NCI-H187 treated with DMSO at 0.1 percent for 48 hours (cell line): ENCODE data around the gene CPB1.

Source experiments
- DNase-seq: peaks from one replicate; lab custom pipeline; 2025; lab: John Stamatoyannopoulos, UW

Gene CPB1

DNA sequence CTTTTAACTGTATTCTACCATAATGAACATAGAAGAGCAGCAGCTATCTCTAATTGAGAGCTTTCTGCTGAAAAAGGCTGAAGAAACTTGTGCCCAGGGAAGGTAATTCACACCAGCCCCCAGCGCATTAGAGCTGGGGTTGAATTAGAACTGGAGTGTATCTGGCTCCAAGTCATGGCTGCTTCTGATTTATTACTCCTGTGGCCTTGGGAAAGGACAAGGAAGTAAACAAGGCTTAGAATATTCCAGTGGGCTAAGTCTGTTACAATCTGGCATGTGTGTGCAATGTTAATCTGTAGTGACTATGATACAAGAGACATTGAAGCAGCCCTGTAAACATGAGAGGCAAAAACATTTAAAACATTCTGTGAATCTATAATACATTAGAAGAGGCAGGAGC, 55.6 kb downstream of the CPB1 start:
- DNase-seq = no peak

DNA sequence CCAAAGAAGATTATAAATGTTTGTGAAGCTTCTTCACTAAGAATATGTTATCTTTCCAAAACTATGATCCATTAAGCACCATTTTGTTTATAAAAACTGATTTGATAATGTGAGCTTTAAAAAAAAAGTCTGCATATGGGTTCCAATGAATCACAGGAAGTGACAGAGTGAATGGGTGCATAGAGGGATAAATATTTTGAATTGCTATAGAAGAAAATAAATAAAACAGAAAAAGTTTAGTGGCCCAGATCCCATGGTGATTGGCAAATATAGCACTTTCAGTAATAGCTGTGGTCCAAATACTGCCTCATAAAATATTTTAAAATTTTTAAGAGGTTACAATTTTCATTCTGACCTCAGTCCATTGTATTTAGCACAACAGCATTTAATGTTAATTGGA, 56.6 kb downstream of the CPB1 start:
- no peak for DNase-seq

DNA sequence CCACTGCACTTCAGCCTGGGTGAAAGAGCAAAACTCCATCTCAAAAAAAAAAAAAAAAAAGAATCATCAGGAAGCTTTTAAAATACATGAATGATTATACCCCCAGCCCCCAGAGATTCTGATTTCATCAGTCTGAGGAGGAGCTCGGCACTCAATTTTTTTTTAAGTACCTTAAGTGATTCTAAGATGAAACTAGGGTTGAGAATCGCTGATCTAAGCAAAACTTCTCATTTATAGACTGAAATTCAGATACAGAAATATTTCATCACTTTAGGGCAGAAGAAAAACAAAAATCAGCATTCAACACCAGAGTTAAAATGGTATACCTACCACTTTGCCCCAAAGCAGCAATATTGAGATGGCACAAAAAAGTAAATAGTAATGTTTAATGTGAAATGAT, 62.2 kb downstream of the CPB1 start:
- no peak for DNase-seq

DNA sequence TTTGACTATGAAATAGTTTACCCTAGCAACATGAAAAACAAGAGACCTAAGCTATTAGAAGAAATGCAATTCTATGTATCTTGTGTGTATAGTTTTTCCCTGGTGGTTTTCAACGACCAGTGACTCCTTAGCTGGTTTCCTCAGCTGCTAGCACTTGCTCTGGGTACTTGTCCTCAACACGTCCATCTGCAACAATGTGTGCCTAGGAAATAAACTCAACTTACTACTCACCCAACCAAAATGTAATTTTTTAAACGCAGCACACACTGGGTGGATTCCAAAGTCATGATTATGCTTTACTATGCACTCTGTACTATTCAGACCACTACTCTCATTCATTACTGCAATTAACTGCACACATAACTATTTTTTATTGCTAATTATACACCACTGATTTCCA, 68.5 kb downstream of the CPB1 start:
- no peak for DNase-seq

DNA sequence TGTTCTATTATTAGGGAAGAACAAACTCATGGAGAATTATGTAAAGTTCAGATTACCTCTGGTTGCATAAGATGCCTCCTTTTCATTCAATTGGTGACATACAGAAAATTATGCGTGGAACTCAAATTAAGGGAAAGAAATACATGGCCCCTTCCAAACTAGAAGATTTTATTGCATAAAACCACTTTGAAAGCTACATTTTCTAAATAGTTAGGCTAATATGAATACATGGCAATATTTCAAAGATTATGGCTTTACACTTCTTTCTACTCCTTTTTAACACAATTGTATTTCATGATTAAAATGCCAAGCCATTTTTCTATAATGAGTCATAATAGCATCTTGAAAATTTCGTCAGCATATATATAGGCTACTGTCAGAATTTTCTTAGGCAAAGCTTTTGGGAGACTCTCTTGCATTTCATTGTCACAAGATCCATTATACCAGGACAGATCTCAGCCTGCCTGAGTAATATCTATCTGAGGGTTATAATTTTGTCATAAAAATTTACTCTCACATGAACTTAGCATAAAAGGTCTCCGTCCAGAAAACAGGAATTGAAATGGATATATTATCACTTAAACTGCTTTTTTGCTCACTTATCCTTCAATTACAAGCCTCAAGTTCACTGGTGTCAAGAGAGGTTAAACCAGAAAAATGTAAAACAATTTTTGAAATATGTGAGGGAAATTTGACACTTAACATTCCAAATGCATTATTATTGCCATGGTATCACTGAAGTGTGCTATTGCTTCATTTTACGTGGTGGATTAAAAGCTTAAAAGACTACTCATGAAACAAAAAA, 74.6 kb downstream of the CPB1 start:
- no peak for DNase-seq

DNA sequence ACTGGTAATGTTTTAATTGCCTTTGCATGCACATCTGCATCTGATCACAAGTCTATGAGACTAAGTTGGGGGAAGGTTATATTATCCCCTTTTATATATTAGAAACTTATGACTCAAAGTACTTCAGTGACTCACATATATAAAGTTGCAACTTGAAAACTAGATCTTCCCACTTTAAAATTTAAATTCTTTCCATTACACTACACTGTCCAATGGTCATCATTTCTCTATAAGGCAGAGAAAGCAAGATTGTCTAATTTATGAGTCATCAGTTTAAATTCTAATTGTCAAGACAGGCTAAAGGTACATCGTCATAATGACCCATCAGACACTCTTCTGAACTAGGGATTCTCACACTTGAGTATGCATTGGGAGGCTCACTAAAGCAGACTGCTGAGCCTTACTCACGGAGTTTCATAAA, 75.4 kb downstream of the CPB1 start:
- no peak for DNase-seq

DNA sequence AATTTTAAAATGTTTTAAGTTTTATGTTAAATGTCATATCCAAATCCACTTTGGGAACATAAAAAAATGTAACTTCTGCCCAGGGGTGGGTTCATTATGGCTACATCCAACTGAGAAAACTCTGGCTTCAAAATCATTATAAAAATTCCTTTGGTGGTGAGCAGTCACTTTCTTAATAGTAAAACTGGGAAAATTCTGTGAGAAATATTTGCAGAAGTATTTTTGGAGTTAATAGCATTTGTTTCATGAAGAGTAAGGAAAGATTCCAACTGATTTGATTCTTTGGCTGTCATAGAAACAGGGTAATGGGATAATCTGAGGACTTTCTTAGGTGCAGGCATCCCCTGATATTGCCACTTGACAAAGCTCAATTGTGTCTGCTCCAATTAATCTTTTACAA, 76.3 kb downstream of the CPB1 start:
- DNase-seq = no peak

DNA sequence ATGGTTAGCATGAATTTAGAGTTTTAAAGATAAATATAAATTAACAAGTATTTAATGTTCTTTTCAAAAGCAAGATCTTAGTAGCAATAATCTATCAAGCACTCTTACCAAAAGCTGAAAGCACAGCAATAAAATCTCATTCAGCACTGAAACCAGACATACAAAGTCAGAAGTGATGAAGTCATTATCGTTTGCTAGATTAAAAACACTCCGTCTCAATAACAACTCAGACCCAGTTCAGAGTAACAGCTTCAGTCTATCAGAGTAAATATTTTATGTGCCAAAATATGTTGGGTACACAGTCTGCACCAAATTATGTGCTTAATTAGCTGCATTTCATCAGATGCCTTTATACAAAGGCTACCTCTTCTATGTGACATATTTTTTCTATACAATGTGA, 79.1 kb downstream of the CPB1 start:
- no peak for DNase-seq
